ENCODE data around the gene DHRS9. TPM values are rescaled to one million over a fixed set of nuclear protein-coding genes. Genes with fewer than 3 reads are reported as not detected.
A peak's percentile ranks its signal among the peaks of the same experiment; 100 is the strongest.
"Not testable (repeated sequence)": the region's sequence is repeated elsewhere in the genome, so short reads cannot be mapped to it uniquely, and the experiment has no call there.

The DHRS9 gene
- polyA plus RNA-seq, 3 donors, result 0.25 to 0.80 (median 0.58) TPM

- DNase-seq, result not testable (repeated sequence)
Observed at GRCh38 chr2:169134272-169134671, 64.9 kb downstream of the DHRS9 start.

- DNase-seq, result not testable (repeated sequence)
Observed at GRCh38 chr2:169136428-169136827, 67.1 kb downstream of the DHRS9 start.

- no peak for DNase-seq
Observed at GRCh38 chr2:169136885-169137534, 67.6 kb downstream of the DHRS9 start.

- DNase-seq, result no peak
Observed at GRCh38 chr2:169137924-169138323, 68.6 kb downstream of the DHRS9 start.

- DNase-seq, result no peak
Observed at GRCh38 chr2:169139145-169139544, 69.8 kb downstream of the DHRS9 start.

GRCh38 chr2:169139993-169140767 is 70.8 kb downstream of the DHRS9 start:
- DNase-seq, result no peak

DNA sequence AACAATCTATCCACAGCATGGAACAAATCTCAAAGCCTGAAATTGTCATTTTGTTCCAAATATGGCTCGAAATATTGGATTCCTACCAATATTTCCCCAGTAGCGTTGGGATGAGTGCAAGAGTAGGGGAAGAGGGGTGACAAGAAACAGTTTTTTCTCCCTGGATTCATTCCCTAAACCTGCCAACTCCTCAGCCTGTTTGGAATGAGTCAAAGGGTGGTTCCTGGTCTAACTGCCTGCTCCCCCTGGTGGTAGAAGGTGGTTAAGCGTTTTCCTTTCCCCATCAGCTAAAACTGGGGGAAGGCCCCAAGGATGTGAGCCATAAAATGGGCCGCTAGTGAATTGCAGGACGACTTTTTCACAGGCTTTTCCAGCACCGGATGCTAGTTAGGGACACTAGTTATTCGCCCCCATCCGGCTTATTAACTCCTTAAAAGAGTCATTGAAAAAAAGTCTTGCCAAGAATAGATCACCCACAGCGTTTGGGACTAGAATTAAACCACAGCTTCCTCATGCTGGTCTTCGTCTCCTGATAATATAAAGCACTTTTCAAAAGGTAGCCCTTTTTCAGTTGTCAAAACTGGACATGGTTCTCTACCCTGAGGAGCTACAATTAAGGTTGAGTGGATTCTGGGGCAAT is 72.5 kb downstream of the DHRS9 start:
- peak; percentile 10 for DNase-seq

DNA sequence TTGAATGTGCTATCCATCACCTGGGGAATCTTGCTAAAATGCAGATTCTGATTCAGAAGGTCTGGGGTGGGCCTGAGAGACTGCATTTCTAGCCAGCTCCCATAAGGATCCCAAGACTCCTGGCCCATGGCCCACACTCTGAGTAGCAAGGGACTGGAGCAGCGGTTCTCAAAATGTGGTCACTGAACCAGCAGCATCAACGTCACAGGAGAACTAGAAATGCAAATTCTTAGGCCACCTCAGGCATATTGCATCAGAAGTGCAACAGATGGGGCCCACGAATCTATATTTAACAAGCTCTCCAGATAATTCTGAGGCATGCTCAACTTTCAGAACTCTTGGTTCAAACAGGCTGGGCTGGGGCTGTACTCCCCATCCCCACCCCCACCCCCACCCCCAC is 74.6 kb downstream of the DHRS9 start:
- no peak for DNase-seq

Other genes starting within 250 kb of the DHRS9 start
- 10 to 100 TPM; 15.5 to 21.2 (median 18.6) TPM for gene SPC25, start 179.1 kb upstream of the DHRS9 start, polyA plus RNA-seq (ENCODE audit: insufficient read length in 3 of 3)
- gene G6PC2, start 168.3 kb upstream of the DHRS9 start, polyA plus RNA-seq (ENCODE audit: insufficient read length in 3 of 3), result under 1 TPM in 2 of 3 donors, not detected in 1; 0.09 to 0.24 TPM
- gene ABCB11, start 38.2 kb upstream of the DHRS9 start, polyA plus RNA-seq (ENCODE audit: insufficient read length in 3 of 3), result under 1 TPM in 1 of 3 donors, not detected in 2; 0.09 TPM

Measured in renal pelvis (tissue), 4 donors.